HG03469 (cell line): ENCODE data around the gene YY1.

Experiments
- ATAC-seq: cut with Tn5 transposase; IDR thresholded peaks from one replicate; pipeline ENCODE4 v1.9.1; 2021; ENCODE audit warnings: mild to moderate bottlenecking, moderate library complexity, moderate number of reproducible peaks; ENCODE audit not compliant: unreplicated experiment

YY1 gene

DNA sequence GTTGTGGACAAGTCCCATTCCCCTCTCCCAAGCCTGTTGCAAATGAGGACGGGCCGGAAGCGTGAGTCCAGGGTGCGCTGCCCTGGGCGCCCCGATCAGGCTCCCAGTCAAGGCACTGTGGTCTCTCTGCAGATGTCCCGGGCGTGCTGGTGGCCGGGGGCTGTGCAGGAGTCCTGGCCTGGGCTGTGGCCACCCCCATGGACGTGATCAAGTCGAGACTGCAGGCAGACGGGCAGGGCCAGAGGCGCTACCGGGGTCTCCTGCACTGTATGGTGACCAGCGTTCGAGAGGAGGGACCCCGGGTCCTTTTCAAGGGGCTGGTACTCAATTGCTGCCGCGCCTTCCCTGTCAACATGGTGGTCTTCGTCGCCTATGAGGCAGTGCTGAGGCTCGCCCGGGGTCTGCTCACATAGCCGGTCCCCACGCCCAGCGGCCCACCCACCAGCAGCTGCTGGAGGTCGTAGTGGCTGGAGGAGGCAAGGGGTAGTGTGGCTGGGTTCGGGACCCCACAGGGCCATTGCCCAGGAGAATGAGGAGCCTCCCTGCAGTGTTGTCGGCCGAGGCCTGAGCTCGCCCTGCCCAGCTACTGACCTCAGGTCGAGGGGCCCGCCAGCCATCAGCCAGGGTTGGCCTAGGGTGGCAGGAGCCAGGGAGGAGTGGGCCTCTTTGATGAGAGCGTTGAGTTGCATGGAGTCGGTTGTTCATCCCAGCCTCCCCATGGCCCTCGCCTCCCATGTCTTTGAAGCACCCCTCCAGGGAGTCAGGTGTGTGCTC, 90.5 kb downstream of the YY1 start:
- ATAC-seq, result no peak

DNA sequence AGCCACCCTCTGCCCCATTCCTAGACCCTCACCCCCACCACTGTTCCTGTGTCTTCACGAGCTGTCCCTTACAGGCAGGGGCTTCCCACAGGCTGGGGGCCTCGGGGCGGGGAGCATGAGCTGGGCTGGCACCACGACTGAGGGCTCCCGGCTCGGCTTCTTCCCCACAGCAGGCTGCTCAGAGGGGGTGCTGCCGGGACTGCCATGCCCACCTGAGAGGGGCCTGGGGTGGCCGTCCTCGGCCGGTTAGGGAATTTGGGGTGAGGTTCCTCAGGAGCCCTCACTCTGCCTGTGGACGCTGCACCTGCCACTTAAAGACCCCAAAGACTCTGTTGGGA, 91.0 kb downstream of the YY1 start:
- no peak for ATAC-seq

DNA sequence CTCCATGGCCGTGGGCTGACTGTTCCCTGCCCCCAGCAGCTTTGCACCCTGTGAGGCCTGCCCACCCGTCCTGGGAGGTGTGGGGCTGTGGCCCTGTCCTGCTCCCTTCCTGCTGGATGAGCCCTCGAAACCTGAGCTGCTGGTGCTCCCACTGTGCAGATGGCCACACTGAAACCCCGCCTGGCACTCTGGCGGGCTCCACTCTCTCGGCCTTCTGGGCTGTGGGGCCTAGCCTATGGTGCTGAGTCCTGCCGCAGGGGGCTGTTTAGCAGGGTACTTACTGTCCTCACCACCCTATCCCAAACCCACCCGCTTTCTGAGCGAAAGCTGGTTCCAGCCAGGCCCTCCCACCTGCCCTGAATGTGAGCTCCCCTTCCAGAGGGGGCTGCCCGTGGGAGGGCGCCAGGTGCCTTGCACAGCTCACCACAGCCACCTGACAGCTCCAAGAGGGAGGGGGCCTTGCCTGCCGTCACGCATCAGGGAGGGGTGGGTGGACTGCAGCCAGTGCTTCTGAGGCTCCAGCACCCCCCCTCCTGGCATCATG, 91.5 kb downstream of the YY1 start:
- no peak for ATAC-seq

DNA sequence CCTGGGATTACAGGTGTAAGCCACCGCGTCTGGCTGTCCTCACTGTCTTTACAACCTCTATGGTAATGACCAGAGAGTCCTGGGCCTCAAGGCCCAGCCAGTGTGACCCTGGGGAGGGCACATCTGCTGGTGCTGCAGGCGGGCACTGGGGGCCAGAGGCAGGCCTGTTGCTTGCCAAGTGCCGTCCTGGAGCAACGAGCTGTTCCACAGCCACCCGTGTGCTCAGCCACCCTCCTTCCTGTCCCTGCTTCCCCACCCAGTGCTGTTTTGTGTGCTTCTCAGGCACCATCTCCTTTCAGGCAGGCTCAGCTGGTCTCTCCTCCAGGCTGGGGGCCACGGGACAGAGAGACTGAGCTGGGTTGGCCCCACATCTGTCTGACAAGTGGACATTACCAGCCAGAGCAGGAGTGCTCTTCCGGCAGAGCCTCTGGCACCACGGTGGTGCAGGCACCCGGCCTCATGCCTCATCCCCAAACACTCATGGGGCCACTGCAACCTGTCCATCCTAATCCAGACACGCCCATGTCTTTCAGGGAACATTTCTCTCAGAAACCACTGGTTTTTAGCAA, 93.2 kb downstream of the YY1 start:
- no peak for ATAC-seq
